Endothelial cell of umbilical vein (primary cell): ENCODE measurements around the gene MTIF3. TPM values are rescaled to one million over a fixed set of nuclear protein-coding genes. Genes with fewer than 3 reads are reported as not detected.

ENCODE experiments used
- BruUV-seq: library from RNA; stranded (reverse); fragments of 400-500 nt; replicated peaks from 2 replicates; lab custom pipeline; 2021; lab: Mats Ljungman, UMichigan
- CTCF ChIA-PET: fragments of 300-600, 350-600 bp; sonication (Branson Sonifier 250); formaldehyde crosslinking; loops from one replicate; lab custom pipeline; 2021; ENCODE audit warnings: antibody characterized with exemption, inconsistent platforms; lab: Charles Lee
- POLR2A ChIA-PET: fragments of 300-600, 350-600 bp; sonication (Branson Sonifier 250); formaldehyde crosslinking; loops from one replicate; lab custom pipeline; 2021; ENCODE audit warnings: antibody characterized with exemption, inconsistent platforms; lab: Charles Lee
- DNase-seq: peaks from one replicate; pipeline ENCODE4 v3.0.0-alpha.2; 2011; ENCODE audit warnings: low read depth, low spot score
- FAIRE-seq: peaks from 2 replicates; lab custom pipeline; 2011; peaks lifted over from hg19 to GRCh38; lab: Jason Lieb, UNC
- H2AFZ ChIP-seq: 2 replicates; pipeline ENCODE4 v1.6.0; 2012; ENCODE audit warnings: low read depth, low read length, control low read depth, inconsistent platforms
- H3K27ac ChIP-seq: 2 replicates; pipeline ENCODE4 v1.5.1; 2011; ENCODE audit warnings: low read depth, mild to moderate bottlenecking, control low read depth, low read length, moderate library complexity; ENCODE audit not compliant: insufficient read depth
- H3K27me3 ChIP-seq, 2 experiments: 2 replicates each; pipeline versions ENCODE4 v1.6.0 to v1.6.1; 2011; ENCODE audit warnings: low read length in 2 of 2, mixed read lengths in 1 of 2; ENCODE audit not compliant: control insufficient read depth in 2 of 2, insufficient read depth in 2 of 2
- H3K36me3 ChIP-seq, 2 experiments: 2 replicates in 1 of 2; 3 replicates in 1 of 2; pipeline ENCODE4 v1.5.1; 2011; ENCODE audit warnings: low read length in 2 of 2, mild to moderate bottlenecking in 1 of 2, moderate library complexity in 1 of 2; ENCODE audit not compliant: control insufficient read depth in 2 of 2, insufficient read depth in 2 of 2; ENCODE audit errors: extremely low read depth in 1 of 2
- H3K4me1 ChIP-seq: 3 replicates; pipeline ENCODE4 v1.5.1; 2011; ENCODE audit warnings: mild to moderate bottlenecking, low read length; ENCODE audit not compliant: control insufficient read depth, insufficient read depth; ENCODE audit errors: extremely low read depth
- H3K4me2 ChIP-seq: 2 replicates; pipeline ENCODE4 v1.6.1; 2011; ENCODE audit warnings: low read length, control low read depth, mixed read lengths; ENCODE audit not compliant: insufficient read depth
- H3K4me3 ChIP-seq, 3 experiments: fragments of 200-600 bp in 1 of 3; sonication (generic), shearing (Covaris generic) in 1 of 3; replicated peaks in 1 of 3; 2 replicates each; pipeline ENCODE4 v1.5.1; 2011 to 2016; ENCODE audit warnings: control low read depth in 3 of 3, low read length in 3 of 3, mild to moderate bottlenecking in 2 of 3, inconsistent platforms in 1 of 3, low read depth in 1 of 3, moderate library complexity in 1 of 3; ENCODE audit not compliant: insufficient read depth in 1 of 3
- H3K79me2 ChIP-seq: 2 replicates; pipeline ENCODE4 v1.6.0; 2012; ENCODE audit warnings: low read length, inconsistent platforms; ENCODE audit not compliant: control insufficient read depth, insufficient read depth
- H3K9ac ChIP-seq: replicated peaks from 2 replicates; pipeline ENCODE3; 2011; ENCODE audit warnings: low read length, control low read depth; ENCODE audit not compliant: insufficient read depth; ENCODE audit errors: extremely low read depth
- H3K9me1 ChIP-seq: replicated peaks from 3 replicates; pipeline ENCODE4 v1.6.0; 2011; ENCODE audit warnings: mild to moderate bottlenecking, low read length; ENCODE audit not compliant: control insufficient read depth, insufficient read depth; ENCODE audit errors: extremely low read depth
- H3K9me3 ChIP-seq: replicated peaks from 2 replicates; pipeline ENCODE4 v1.5.1; 2012; ENCODE audit warnings: low read length, inconsistent platforms; ENCODE audit not compliant: control insufficient read depth, insufficient read depth
- H4K20me1 ChIP-seq: replicated peaks from 2 replicates; pipeline ENCODE3; 2011; ENCODE audit warnings: mild to moderate bottlenecking, low read length; ENCODE audit not compliant: control insufficient read depth, insufficient read depth; ENCODE audit errors: extremely low read depth
- EZH2 ChIP-seq: IDR thresholded peaks from 2 replicates; pipeline ENCODE4 v1.6.1; 2012; ENCODE audit warnings: borderline replicate concordance, low read depth, mild to moderate bottlenecking, moderate library complexity, low read length, inconsistent platforms; ENCODE audit not compliant: severe bottlenecking
- FOS ChIP-seq: IDR thresholded peaks from 2 replicates; pipeline ENCODE4 v1.6.1; 2011; ENCODE audit warnings: mild to moderate bottlenecking, low read length, moderate library complexity, borderline replicate concordance; ENCODE audit not compliant: insufficient read depth
- GATA2 ChIP-seq: IDR thresholded peaks from 2 replicates; pipeline ENCODE4 v1.7.0; 2011; ENCODE audit warnings: low read depth, mild to moderate bottlenecking, moderate library complexity, mixed read lengths, low read length; ENCODE audit not compliant: insufficient read length, insufficient read depth
- JUN ChIP-seq: IDR thresholded peaks from 2 replicates; pipeline ENCODE4 v1.6.1; 2011; ENCODE audit warnings: borderline replicate concordance, low read depth; ENCODE audit not compliant: insufficient read length, insufficient read depth
- MAX ChIP-seq: IDR thresholded peaks from 2 replicates; pipeline ENCODE4 v1.6.1; 2011; ENCODE audit not compliant: insufficient read depth, insufficient read length
- MYC ChIP-seq: IDR thresholded peaks from one replicate; pipeline ENCODE4 v1.6.1; 2011; ENCODE audit warnings: mild to moderate bottlenecking, low read depth, low read length
- POLR2A ChIP-seq: IDR thresholded peaks from 2 replicates; pipeline ENCODE4 v1.6.1; 2012; ENCODE audit warnings: low read depth, mild to moderate bottlenecking, control low read depth, low read length
- POLR2AphosphoS5 ChIP-seq: IDR thresholded peaks from 2 replicates; pipeline ENCODE4 v1.6.1; 2012; ENCODE audit warnings: low read depth, mild to moderate bottlenecking, control low read depth, low read length, moderate library complexity; ENCODE audit not compliant: insufficient read depth
- dilution Hi-C: fragments of 300-500 bp; cut with MboI; formaldehyde crosslinking; loops from one replicate; pipeline ENCODE4 v1.15.0; 2019; ENCODE audit warnings: low sequenced_read_pairs; ENCODE audit not compliant: extremely low pct_ligation_motif_present
- intact Hi-C: fragments of 100-400 bp; cut with micrococcal nuclease; formaldehyde crosslinking; loops from one replicate; pipeline ENCODE4 v1.10.0; 2022
- polyA plus RNA-seq, 4 experiments: library from polyadenylated mRNA; depleted of rRNA in 3 of 4; stranded (reverse) in 3 of 4; unstranded in 1 of 4; fragments of >200 nt; gene quantifications; 2 replicates each; pipeline versions ENCODE4 v1.2.1 to v1.2.3, GENCODE V29; 2011 to 2012; ENCODE audit warnings: missing spikeins in 1 of 4
- total RNA-seq: library from RNA; stranded (reverse); gene quantifications from 2 replicates; pipeline ENCODE4 v1.2.3, GENCODE V29; 2021

MTIF3 gene
- total and polyA plus RNA-seq, 2 donors (not counting 3 experiments of a cell fraction or from before 2014, with no cell fraction given): 23.5 to 37.5 TPM

GRCh38 chr13:27393101-27393500, 57.3 kb downstream of the MTIF3 start:
- H3K4me2 ChIP-seq: no peak overlapping the region
- POLR2A ChIA-PET: no interaction called here

GRCh38 chr13:27391471-27391870, 58.9 kb downstream of the MTIF3 start:
- H3K9me1 ChIP-seq: no peaks in the 10 kb centered on the region
- peaks cover 10 to 12% of the 10 kb centered on the region in 2 experiments for H3K27me3 ChIP-seq
- CTCF ChIA-PET: no interaction called here
- H4K20me1 ChIP-seq: no peaks in the 10 kb centered on the region
- TF ChIP-seq FOS (no peak), MYC (no peak), JUN (no peak), EZH2 (no peak), MAX (no peak), POLR2A (no peak)
- H3K4me3 ChIP-seq: no peak overlapping the region
- no peak overlapping the region for H2AFZ ChIP-seq
- BruUV-seq: no TSS peak
- no peaks in the 10 kb centered on the region for H3K36me3 ChIP-seq
- intact Hi-C loops: no loop called here
- dilution Hi-C loops: no loop called here
- no peaks in the 10 kb centered on the region for H3K9me3 ChIP-seq
- no peaks in the 10 kb centered on the region for H3K4me1 ChIP-seq
- FAIRE-seq (no peak), DNase-seq (no peak)
- H3K9ac ChIP-seq: no peak overlapping the region
- H3K27ac ChIP-seq: no peak overlapping the region
- H3K4me2 ChIP-seq: no peak overlapping the region
- POLR2A ChIA-PET: no interaction called here
- H3K79me2 ChIP-seq: no peaks in the 10 kb centered on the region

More at GRCh38 chr13:27393101-27393500, 57.3 kb downstream of the MTIF3 start:
- DNase-seq (no peak), FAIRE-seq (no peak)
- no peaks in the 10 kb centered on the region for H3K9me3 ChIP-seq
- H3K79me2 ChIP-seq: no peaks in the 10 kb centered on the region
- H4K20me1 ChIP-seq: no peaks in the 10 kb centered on the region
- no peaks in the 10 kb centered on the region for H3K9me1 ChIP-seq
- H3K4me3 ChIP-seq: no peak overlapping the region
- TF ChIP-seq EZH2: no peak
- no peak for TF ChIP-seq JUN
- TF ChIP-seq GATA2: no peak
- TF ChIP-seq POLR2AphosphoS5: no peak
- peaks cover 7 to 13% of the 10 kb centered on the region in 2 experiments for H3K27me3 ChIP-seq
- dilution Hi-C loops (no loop called here), intact Hi-C loops (no loop called here)
- BruUV-seq: no TSS peak
- no peak overlapping the region for H3K27ac ChIP-seq
- CTCF ChIA-PET: interaction anchor here (1.2 kb wide), 2 partner anchors 31 to 408 kb away, joined by 3 to 4 read pairs; no protein-coding TSS in a partner anchor
- no peak overlapping the region for H3K9ac ChIP-seq
- H3K4me1 ChIP-seq: no peaks in the 10 kb centered on the region
- no peaks in the 10 kb centered on the region for H3K36me3 ChIP-seq
- H2AFZ ChIP-seq: no peak overlapping the region
